CD4-positive, alpha-beta T cell treated with Interleukin-15 for 4 hours (primary cell): ENCODE data around the gene PLEKHA7.

Experiments used
- DNase-seq: peaks from one replicate; pipeline ENCODE4 v3.0.0-alpha.2; 2020; ENCODE audit warnings: low spot score

PLEKHA7 gene

DNA sequence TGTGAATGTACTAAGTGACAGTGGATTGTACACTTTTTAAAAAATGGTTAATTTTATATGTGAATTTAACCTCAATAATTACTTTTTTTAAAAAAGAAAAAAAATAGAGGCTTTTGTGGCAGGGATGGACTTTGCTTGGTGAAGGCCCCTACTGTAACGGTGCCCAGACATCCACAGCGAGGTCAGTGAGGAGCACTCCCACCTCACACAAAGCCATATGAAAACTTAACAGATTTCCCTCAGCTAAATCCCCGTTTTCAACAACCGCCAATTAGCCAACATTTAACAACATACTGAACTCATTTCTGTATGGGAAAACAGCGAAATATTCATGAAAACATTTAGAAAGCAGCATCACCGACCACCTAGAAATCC lies 276.4 kb downstream of the PLEKHA7 start:
- DNase-seq, result no peak
